HG02938 (cell line): ENCODE data around the gene CDH13.

Experiments
- ATAC-seq: cut with Tn5 transposase; IDR thresholded peaks from one replicate; pipeline ENCODE4 v1.9.1; 2021; ENCODE audit warnings: mild to moderate bottlenecking, moderate library complexity; ENCODE audit not compliant: unreplicated experiment

The CDH13 gene

DNA sequence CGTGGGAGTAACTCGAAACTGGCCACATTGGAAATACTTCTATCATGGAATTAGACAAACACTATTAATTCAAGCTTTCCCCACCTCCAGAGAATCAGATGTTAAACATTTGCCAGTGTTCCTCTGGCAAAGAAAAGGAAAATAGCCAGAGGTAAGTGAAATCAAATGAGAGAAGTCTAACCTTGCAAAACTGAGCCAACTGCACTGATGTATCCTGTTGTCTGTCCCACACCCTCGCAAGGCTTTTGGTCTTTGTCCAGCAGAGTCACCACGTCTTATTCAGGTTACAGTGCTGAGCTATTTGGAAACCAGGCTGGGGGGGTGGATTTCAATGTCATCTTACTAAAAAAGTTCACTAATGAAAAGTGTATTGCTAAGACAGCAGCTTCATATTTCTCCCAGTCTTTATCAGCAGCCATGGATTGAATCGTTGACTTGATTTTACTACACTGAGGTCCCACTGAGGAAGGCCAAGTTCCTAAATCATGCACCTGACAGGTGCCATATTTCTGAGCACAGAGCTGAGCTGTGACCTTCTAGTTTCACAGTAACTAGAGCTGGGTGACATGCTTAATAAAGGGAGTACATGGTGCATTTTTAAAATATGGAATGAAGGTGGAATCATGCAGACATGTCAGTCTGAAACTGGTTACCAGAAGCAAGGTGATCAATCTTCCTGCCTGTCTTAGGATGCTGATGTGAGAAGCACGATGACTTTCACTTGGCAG is 1095.9 kb downstream of the CDH13 start:
- no peak for ATAC-seq

DNA sequence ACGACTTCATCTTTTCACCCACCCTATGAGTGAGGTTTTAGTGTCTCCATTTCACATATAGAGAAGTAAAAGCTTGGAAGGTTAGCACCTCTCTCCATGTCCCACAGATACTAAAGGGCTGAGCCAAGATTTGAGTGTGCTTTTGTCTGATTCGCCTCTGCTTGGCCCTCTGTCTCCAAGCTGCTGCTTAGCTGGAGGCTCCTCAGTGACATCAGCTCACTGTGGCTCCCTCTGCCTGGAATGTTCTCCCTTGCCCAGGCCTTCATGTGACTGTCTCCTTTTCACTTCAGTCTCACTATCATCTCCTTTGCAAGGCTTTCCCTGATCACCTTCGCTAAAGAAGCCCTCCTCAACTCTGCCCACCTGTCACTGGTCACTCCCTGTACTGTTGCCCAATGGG is 1096.5 kb downstream of the CDH13 start:
- ATAC-seq, result no peak

GRCh38 chr16:83723901-83724300 is 1097.1 kb downstream of the CDH13 start:
- no peak for ATAC-seq

DNA sequence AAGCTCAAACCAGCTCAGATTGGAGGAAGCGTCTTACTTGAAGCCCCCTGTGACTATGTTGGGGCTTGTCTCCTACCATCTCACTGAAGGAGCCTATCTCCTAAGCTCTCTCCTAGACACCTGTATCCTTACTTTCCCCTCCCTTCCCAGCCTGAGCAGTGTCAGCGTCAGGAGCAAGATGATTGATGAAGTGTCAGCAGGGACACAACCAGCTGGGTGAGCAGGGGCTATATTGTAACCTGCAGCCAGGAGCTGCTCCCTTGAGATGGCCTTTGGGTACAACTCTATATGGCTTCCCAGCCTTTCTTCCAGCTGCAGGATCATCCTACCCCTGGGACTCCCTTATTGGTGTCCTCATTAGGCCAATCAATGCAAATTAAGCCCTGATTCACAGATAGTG is 1097.8 kb downstream of the CDH13 start:
- no peak for ATAC-seq

- ATAC-seq, result no peak
These were observed 1098.5 kb downstream of the CDH13 start for GRCh38 chr16:83725313-83725712.

- no peak for ATAC-seq
These were observed 1100.2 kb downstream of the CDH13 start for GRCh38 chr16:83727018-83727417.

DNA sequence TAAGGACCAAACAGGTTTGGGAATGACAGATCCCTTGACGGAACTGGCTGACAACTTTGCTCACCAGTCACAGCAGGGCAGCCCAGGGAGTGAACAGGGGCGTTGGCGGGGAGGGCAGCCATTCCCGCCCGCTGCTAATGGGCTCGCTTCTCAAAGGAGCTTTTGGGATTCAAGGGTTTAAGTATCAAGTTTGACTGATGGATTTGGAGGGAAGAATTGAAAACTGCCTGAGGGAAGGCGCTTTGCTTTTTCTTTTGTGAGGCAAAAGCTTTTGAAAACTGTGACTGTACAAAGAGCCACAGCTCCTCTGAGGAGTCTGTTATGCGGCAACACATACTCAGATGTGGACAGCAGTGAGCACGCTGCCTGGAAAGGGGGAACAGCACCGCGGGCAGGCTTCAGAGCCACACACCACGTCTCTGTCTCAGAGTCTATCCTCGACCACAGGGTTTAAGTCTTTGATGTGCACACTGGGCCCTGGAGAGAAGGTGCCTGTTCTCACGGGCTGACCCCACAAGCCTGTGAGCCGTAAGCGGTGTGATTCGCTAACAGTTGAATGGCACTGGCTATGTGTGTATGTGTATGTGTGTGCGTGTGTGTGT is 1101.1 kb downstream of the CDH13 start:
- ATAC-seq, result no peak

GRCh38 chr16:83728492-83728891 is 1101.7 kb downstream of the CDH13 start:
- no peak for ATAC-seq

GRCh38 chr16:83730812-83731211 is 1104.0 kb downstream of the CDH13 start:
- no peak for ATAC-seq

GRCh38 chr16:83732536-83732935 is 1105.8 kb downstream of the CDH13 start:
- no peak for ATAC-seq

DNA sequence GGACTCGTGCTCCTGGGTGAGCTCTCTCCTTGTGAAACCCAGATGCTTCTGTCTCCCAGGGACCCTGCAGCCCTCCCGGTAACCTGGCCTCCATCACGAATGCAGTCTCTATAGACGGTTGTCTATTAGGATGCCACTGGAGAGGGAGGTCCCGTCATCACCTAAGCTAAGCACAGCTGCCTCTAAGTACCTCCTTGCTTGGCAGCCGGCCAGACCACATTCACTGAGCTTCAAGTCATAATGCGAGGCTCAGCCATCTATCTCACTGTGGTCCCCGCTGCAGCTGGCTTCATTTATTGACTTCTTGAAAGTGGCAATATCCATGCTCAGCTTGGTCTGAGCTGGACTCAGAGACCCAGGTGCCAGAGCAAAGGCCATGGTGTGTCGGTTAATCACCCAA is 1106.5 kb downstream of the CDH13 start:
- no peak for ATAC-seq

DNA sequence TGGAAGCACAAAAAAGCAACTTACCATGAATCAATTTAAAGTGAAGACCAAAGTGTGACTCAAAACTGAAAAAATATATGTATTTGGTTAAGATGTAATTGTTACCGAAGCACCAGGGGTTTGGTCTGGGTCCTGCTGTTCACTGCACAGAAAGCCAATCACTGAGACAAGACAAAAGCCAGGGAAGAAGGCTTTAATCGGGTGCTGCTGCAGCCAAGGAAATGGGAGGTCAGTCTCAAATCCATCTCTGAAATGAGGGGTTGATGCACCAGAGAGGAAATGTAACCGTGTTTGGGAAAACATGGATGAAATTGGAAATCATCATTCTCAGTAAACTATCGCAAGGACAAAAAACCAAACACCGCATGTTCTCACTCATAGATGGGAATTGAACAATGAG is 1107.4 kb downstream of the CDH13 start:
- no peak for ATAC-seq

- ATAC-seq, result no peak
These were observed 1111.1 kb downstream of the CDH13 start for GRCh38 chr16:83737729-83738354.

DNA sequence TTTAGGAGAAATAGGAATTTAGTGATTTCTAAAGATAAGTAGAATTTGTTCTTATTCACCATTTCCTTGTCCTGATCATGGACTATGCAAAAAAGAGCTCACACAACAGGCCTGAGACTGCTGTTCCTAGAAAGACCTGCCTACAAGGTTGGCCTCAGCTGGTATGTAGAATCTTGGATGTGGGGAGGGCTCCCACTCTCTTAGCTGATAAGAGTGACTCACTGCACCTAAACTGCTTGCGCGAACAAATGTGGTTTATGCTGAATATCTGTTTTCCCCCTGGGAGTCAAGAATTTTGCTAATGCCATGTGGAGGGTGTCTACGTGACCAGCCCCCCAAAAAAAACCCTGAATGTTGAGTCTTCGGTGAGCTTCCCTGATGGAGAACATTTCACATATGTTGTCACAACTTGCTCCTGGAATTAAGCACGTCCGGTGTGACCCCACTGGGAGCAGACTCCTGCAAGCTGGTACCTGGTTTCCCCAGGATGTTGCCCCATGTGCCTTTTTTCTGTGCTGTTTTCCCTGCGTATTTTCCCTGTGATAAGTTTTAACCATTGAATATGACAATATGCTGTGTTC is 1112.2 kb downstream of the CDH13 start:
- ATAC-seq, result no peak

DNA sequence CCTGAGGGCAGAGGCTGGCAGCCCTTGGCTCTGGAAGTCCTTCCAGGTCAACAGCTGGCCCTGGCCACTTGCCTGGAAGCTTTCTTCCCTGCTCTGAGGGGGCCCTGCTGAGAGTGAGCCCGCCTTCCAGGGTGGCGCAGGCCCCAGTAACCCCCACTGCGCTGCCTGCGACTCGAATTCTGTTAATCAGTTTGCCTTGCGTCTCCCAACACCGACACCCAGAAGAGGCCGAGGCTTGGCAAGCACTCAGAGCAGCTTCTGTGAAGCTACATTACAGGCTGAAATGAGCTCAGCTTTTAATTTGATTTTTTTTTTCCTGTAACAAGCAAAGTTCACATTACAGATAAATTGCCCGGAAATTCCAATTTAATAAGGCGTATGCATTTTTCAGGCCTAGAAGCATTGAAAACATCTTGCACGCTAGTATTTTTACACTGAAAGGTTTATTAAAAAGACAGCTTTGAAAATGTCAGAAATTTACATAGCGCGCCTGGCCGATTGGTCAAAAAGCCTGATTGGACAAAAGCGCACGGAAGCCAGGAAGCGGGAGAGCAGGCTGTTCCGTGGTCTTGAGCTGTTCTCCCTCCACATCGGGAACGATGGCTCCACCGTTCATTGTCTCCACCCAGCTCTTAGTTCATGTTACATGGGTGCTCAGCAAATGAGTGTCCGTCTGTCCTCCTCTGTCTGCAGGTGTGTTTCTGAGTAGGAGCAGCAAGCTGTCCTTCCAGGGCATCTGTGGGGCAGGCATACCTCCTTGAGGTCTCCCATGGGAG is 1115.5 kb downstream of the CDH13 start:
- no peak for ATAC-seq

GRCh38 chr16:83743241-83743640 is 1116.5 kb downstream of the CDH13 start:
- ATAC-seq, result no peak

DNA sequence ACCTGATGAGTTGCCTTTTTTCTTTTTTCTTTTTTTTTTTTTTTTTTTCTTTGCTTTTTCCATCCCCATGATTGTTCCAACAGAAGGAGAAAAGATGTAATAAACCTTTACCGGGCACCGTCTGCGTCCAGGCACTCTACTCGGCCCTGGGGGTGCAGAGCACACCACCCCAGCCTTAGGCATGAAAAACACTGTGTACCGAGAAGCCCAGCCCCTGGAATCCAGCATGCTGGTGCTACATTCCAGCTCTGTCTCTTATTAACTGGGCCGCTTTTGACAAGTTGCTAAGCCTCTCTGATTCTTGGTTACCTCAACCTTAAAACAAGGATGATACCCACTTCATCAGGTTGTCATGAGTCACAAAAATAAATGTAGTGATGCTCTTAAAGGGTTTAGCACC is 1117.0 kb downstream of the CDH13 start:
- no peak for ATAC-seq

- ATAC-seq, result no peak
These were observed 1117.7 kb downstream of the CDH13 start for GRCh38 chr16:83744441-83744981.

GRCh38 chr16:83746611-83747010 is 1119.8 kb downstream of the CDH13 start:
- ATAC-seq, result no peak

DNA sequence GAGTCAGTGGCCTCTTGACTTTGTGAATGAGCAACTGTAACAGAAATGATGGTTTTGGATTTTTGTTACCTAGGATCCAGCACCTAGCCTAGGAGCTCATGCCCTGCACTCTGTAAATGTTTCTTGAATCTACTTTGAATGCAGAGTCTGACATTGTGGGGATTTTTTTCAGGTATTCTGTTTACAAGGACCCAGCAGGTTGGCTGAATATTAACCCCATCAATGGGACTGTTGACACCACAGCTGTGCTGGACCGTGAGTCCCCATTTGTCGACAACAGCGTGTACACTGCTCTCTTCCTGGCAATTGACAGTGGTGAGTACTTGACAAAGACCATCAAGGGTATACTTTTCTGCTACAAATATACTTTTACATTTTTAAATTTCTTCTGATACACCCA is 1121.2 kb downstream of the CDH13 start:
- ATAC-seq, result no peak

- no peak for ATAC-seq
These were observed 1128.6 kb downstream of the CDH13 start for GRCh38 chr16:83755391-83755790.
